GOT3 (cell line): ENCODE measurements around the gene HOXD10.

Experiments
- DNase-seq: peaks from one replicate; lab custom pipeline; 2025; ENCODE audit warnings: mixed read lengths; lab: John Stamatoyannopoulos, UW

HOXD10 gene

GRCh38 chr2:176115883-176116813, at the start of gene HOXD10:
TSS of gene HOXD10 (plus strand) at chr2:176116778. CDS start at chr2:176116834, 56 bp downstream.
- no peak for DNase-seq

DNA sequence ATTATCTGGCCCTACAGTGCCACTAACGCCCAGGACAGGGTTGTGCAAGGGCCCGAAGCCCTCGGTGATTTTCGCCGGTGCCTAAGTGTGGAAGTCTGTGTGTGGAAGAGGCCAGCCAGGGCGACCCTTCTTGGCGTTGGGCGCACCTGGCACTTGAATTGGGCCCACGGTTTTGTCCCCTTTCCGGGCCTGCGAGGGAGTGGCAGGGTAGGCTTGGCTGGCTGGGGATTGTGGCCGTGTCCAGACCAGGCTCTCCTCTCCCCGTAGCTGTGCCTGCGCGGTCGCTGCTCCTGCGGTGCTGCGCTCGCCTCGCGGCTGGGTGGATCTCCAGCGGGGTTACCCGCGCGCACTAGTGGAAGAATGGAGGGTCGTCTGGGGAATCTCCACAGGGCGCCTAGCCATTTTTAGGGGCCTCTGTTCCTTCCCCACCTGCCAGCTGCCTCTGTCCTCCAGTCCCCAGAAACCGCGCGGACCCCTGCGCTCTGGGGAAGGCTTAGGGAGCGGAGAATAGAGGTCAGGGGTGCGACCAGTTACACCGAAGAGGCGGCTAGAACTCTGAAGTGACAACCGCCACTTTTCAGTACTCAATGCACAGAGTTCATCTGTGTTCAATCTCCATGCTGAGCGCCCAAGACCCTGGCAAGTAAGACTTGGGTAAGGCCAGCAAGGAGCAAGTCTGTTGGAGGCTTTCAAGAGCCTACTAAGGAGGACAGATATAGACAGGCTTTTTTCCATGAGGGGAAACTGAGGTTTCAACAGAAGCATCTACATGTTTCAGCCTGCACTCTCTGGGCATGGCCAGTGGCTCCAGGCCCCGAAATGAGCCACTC, 48.8 kb upstream of the HOXD10 start:
- DNase-seq, result no peak

DNA sequence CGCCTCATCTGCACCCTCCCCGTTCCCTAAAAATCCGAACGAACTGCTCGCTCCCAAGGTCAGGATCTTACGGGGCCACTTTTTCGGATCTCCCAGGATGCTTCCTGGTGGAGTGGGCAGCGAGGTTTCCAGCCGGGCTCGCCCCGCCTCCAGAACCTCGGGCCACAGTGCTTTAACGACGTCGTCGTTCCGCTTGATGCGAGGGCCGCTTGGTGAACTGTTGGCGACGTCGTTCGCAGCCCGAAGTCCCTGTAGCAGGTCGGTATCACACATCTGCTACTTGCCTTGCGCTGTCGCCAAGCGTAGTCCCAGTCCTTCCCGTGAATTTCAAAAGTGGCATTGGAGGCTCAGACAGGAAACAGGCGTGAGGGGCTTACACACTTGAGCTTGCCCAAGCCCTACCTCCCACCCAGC, 48.2 kb upstream of the HOXD10 start:
- DNase-seq, result no peak

GRCh38 chr2:176071330-176072291, 45.0 kb upstream of the HOXD10 start:
- no peak for DNase-seq

- no peak for DNase-seq
Observed at GRCh38 chr2:176072292-176072669, 44.3 kb upstream of the HOXD10 start.

DNA sequence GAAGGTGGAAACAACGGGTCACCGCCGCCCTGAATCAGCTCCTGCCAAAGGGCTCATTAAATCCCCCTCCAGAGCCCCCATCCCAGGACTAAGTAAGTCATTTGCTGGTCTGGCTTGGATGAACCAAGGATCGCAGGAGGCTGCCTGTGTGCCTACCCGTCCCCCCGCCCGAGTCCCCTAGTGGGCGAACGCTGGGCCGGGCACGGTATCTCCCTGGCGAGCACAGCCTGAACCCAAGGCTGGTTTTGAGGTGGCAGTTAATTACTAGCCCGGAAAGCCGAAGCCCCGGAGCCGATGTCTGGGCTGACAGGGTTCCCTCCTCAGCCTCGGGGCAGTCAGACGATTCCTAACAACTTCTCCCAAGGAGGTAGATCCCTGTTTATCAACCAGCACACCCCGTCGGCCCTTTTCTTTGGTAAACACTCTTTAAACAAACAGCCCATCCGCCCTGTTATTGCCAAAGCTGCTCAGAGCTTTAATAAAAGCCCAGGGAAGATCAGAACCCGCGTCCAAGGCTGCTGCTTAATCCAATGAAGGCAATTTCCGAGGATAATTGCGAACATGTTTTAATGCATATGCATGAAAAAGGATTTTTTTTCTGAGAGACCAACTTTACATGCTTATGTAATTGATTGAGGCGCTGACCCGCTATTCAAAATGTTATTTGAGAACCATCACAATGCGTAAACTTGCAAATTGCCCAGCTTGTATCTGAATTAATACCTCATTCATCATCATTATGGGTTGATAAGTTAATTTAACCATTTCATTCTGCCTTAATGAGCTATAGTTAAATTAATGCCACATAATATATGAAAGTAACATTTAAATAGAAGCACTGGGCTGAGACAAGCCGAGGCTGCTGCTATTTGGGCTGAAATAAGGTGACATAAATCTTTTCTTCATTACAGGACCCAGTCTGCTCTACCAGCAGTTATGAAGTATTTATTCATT, 43.4 kb upstream of the HOXD10 start:
- DNase-seq, result no peak

DNA sequence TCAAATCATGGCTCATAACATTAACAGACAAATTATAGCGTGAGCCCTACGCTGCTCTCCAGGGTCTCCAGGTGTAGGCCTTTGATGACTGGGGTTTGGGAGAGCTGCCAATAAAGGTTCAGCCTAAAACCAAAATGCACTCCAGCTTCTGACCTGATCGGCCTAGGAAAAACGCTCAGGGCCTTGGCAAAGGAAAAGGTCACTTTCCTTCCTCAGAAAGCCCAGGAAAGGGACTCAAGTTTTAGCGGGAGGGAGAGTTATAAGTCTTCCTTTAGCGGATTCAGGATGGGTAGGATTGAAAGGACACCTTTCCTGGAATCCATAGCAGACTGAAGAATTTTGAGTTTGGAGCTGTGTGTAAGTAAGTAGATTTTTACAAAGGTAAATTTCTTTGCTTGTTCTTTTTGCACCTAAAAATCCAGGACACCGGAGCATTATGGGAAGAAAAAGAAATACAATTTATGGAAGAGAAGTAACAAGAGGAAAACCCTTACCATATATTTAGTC, 41.6 kb upstream of the HOXD10 start:
- DNase-seq, result no peak

DNA sequence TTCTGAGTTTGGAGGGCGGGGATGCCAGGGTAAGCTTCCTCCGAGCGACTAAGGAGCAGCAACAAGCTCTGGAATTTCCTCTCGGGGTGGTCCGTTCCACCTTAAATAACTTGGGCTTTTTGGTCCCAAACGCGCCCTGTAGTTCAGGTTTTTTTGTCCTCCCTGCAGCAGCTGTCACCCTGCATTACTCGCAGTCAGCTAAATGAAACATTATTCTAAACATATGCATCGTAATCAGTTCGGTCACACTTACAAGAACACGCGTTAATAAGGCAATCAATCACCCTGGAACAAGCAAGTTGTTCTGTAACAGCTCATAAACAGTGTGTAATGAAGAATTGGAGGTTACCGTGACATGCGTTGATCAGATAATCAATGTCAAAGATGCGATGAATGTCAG, 41.1 kb upstream of the HOXD10 start:
- DNase-seq, result no peak

- DNase-seq, result no peak
Observed at GRCh38 chr2:176076063-176076462, 40.5 kb upstream of the HOXD10 start.

DNA sequence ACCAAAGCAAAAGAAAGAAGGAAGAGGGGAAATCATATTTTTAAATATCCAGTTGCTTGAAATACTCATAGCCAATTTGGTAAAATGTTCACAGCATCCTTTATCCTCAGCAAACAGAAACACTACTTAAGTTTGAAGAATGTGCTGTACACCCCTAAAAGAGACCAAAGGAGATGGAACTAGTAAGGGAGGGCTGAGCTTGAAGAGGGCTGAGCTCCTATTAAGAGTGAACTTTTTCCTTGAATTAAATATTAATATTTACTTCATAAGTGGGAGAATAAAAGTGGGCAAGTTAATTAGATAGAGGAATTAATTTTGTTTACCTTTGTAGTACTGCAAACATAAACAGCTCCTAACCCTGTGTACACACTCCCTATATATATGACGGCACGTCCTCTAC, 39.8 kb upstream of the HOXD10 start:
- DNase-seq, result no peak

- DNase-seq, result no peak
Observed at GRCh38 chr2:176078541-176079284, 37.9 kb upstream of the HOXD10 start.

DNA sequence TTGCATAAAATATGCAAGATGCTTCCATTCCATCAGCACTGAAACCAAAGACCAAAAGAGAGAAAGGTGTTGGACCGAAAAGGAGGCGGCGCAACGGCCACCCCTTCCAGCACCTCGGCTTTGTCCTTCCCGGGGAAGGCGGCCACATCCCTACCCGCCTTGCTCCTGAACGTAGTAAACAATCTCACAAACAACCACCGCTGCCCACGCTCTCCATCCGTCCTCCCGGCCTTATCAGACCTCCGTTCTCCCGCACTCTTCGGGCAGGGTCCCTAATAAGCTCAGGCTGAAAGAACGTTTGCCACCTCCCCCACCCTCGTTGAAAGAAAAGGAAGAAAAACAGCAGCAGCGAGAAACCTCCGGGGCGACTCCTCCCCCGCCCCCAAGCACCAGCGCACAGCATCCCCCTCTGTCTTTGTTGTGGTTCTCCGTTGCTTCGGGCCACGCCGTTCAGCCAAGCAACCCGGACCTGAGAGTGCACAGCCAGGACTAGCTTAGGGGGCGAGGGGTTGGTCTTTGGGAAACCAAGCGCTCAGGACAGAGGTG, 37.2 kb upstream of the HOXD10 start:
- no peak for DNase-seq

GRCh38 chr2:176079831-176080539, 36.6 kb upstream of the HOXD10 start:
- no peak for DNase-seq

- DNase-seq, result no peak
Observed at GRCh38 chr2:176080540-176081375, 35.8 kb upstream of the HOXD10 start.

GRCh38 chr2:176081376-176081836, 35.2 kb upstream of the HOXD10 start:
- no peak for DNase-seq

DNA sequence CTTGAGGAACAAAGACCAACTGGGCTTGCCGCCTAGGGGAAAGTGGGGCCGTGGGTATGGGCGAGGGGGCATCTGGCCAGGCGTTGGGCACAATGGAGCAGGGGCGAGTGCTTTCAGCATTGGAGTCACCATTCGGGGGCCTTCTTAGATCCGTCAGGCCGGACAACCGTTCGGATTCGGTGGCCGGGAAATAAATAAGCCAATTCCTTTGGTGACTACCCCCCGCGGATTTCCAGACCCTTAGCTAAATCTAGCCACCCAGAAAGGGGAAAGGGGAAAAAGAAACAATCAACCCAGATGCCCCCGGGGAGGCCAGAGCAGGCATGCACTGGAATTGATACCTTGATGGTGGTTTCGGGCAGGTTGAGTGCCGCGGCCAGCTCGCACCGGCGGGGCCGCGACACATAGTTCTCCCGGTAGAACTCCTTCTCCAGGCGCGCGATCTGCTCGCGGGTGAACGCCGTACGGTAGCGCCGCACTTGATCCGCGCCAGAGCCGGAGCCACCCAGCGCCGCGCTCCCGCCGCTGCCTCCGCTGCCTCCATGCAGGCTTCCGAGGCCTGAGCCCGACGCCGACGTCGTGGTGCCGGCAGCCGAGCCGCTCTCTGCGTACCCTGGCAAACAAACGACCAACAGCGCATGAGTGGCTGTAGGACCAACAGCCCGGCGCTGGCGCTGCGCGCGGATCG, 34.6 kb upstream of the HOXD10 start:
- DNase-seq, result no peak

DNA sequence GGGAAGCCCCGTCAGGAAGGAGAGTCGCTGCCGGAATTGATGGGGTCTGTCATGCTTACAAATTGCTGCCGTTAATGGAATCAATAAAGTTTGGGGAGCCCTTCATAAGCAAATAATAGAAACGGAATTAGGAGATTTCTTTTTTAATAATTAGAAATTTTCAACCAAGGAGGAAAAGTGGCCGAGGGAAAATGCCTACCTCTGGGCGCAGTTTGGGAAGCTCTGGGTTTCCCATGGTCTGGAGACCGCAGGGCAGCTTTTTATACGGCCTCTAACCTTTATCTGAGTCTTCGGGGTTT, 34.1 kb upstream of the HOXD10 start:
- no peak for DNase-seq
